ENCODE data around the gene HRNR. TPM values are rescaled to one million over a fixed set of nuclear protein-coding genes. Genes with fewer than 3 reads are reported as not detected.

The HRNR gene
- total and polyA plus RNA-seq, 4 donors = 0.04 TPM; not detected in 3

DNA sequence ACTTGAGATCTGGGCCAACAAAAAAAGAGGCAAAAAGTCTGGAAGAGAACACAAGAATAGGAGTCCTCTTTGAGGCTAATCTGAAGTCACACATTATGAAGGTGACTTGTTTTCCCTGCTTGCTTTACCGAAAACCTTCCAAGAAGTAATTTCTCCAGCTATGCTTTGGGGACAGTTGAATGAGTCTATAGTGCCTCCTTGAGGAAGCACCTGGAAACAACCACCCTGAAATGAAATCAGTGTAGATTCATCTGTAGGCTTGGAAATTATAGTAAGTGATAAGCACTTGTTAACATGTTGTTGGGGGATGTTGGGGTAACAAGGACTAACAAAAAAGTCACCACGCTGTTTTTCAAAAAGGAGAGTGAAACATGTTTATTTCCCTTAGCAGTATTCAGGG lies 41.6 kb downstream of the HRNR start:
- Histone ChIP-seq H3K27ac (ENCODE audit: low read depth in 1 of 2, low read length in 2 of 2) (no peak overlapping the region), H3K27me3 (ENCODE audit: control insufficient read depth in 4 of 4, insufficient read depth in 4 of 4, low read length in 3 of 4) (no peaks in the 10 kb centered on the region), H3K36me3 (ENCODE audit: control insufficient read depth in 4 of 4, insufficient read depth in 3 of 4, low read depth in 1 of 4, low read length in 3 of 4) (no peaks in the 10 kb centered on the region), H3K9me3 (ENCODE audit: control insufficient read depth in 4 of 4, low read length in 3 of 4) (no peaks in the 10 kb centered on the region), H3K4me3 (ENCODE audit: low read depth in 1 of 3, low read length in 3 of 3) (no peak overlapping the region), H3K4me1 (ENCODE audit: control insufficient read depth in 4 of 4, insufficient read depth in 4 of 4, low read length in 3 of 4) (no peaks in the 10 kb centered on the region), H3K9ac (ENCODE audit: low read depth in 1 of 2, low read length in 2 of 2) (no peak overlapping the region)
- DNase-seq (ENCODE audit: low spot score) = no peak
- 81% methylated on average over 2 of the region's 2 CpGs for WGBS
- TF ChIP-seq CTCF (IDR thresholded peaks at IDR 0.05; ENCODE audit: low read depth, low read length, missing input control) = peak; percentile 24
- peak; percentile 51 to 66 for TF ChIP-seq RAD21 (IDR thresholded peaks at IDR 0.05)
- TF ChIP-seq EGR1 (IDR thresholded peaks at IDR 0.05; ENCODE audit: low read depth in 2 of 2) = no peak
- no peak for TF ChIP-seq RXRA (IDR thresholded peaks at IDR 0.05)

DNA sequence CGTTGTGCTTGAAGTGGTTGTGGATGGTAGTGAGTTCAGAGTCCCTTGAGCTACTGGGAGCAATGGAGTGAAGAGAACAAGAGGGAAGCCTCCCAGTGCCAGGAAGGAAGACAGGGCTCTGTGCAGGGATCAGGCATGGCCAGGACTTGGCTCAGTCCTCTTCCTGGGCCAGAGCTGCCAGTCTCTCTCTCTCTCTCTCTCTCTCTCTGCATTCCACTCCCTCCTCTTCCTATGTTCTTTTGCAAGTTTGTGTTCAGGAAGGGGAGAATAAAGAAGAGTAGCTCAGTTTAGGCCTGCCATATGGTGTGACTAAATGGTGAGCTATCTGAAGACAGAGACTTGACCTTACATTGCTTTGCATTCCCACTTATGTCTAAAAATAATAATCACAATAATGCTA lies 44.4 kb downstream of the HRNR start:
- 85% methylated on average over 1 of the region's 1 CpG for WGBS
- DNase-seq (ENCODE audit: low spot score) = no peak

More for the DNA sequence above, 44.4 kb downstream of the HRNR start:
- Histone ChIP-seq H3K4me1 (ENCODE audit: control insufficient read depth in 4 of 4, insufficient read depth in 4 of 4, low read length in 3 of 4) (no peaks in the 10 kb centered on the region), H3K27ac (ENCODE audit: low read depth in 1 of 2, low read length in 2 of 2) (no peak overlapping the region), H3K27me3 (ENCODE audit: control insufficient read depth in 4 of 4, insufficient read depth in 4 of 4, low read length in 3 of 4) (no peaks in the 10 kb centered on the region), H3K4me3 (ENCODE audit: low read depth in 1 of 3, low read length in 3 of 3) (no peak overlapping the region), H3K9me3 (ENCODE audit: control insufficient read depth in 4 of 4, low read length in 3 of 4) (no peaks in the 10 kb centered on the region), H3K36me3 (ENCODE audit: control insufficient read depth in 4 of 4, insufficient read depth in 3 of 4, low read depth in 1 of 4, low read length in 3 of 4) (no peaks in the 10 kb centered on the region), H3K9ac (ENCODE audit: low read depth in 1 of 2, low read length in 2 of 2) (no peak overlapping the region)
- TF ChIP-seq FOXA2 (IDR thresholded peaks at IDR 0.05) (no peak), HNF4A (conservative IDR thresholded peaks at IDR 0.05) (no peak), JUND (IDR thresholded peaks at IDR 0.05) (no peak), SP1 (IDR thresholded peaks at IDR 0.05) (no peak), CTCF (IDR thresholded peaks at IDR 0.05; ENCODE audit: low read depth, low read length, missing input control) (no peak), HNF4G (IDR thresholded peaks at IDR 0.05) (no peak), TAF1 (conservative IDR thresholded peaks at IDR 0.05) (no peak), EGR1 (IDR thresholded peaks at IDR 0.05; ENCODE audit: low read depth in 2 of 2) (no peak)
- TF ChIP-seq, protein P1, sequence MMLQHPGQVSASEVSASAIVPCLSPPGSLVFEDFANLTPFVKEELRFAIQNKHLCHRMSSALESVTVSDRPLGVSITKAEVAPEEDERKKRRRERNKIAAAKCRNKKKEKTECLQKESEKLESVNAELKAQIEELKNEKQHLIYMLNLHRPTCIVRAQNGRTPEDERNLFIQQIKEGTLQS (IDR thresholded peaks at IDR 0.05) = no peak
- TF ChIP-seq, protein P2, sequence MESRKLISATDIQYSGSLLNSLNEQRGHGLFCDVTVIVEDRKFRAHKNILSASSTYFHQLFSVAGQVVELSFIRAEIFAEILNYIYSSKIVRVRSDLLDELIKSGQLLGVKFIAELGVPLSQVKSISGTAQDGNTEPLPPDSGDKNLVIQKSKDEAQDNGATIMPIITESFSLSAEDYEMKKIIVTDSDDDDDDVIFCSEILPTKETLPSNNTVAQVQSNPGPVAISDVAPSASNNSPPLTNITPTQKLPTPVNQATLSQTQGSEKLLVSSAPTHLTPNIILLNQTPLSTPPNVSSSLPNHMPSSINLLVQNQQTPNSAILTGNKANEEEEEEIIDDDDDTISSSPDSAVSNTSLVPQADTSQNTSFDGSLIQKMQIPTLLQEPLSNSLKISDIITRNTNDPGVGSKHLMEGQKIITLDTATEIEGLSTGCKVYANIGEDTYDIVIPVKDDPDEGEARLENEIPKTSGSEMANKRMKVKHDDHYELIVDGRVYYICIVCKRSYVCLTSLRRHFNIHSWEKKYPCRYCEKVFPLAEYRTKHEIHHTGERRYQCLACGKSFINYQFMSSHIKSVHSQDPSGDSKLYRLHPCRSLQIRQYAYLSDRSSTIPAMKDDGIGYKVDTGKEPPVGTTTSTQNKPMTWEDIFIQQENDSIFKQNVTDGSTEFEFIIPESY (IDR thresholded peaks at IDR 0.05) = no peak
- TF ChIP-seq, protein P3, sequence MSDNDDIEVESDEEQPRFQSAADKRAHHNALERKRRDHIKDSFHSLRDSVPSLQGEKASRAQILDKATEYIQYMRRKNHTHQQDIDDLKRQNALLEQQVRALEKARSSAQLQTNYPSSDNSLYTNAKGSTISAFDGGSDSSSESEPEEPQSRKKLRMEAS (IDR thresholded peaks at IDR 0.05) = no peak

Data from liver (tissue), 9 donors.